GM23338 (cell line): ENCODE data around the gene BMPER. TPM values are rescaled to one million over a fixed set of nuclear protein-coding genes. Genes with fewer than 3 reads are reported as not detected.

Experiments used
- ATAC-seq: fragments of 200-7000 bp; cut with Tn5 transposase; 3 replicates; pipeline ENCODE4 v1.9.1; 2020
- DNase-seq: peaks from one replicate; pipeline ENCODE4 v3.0.0-alpha.2; 2015; ENCODE audit warnings: low spot score
- H2AFZ ChIP-seq: fragments of 200-600 bp; sonication (generic); 2 replicates; pipeline ENCODE4 v1.8.0; 2016; ENCODE audit warnings: antibody characterized with exemption, mild to moderate bottlenecking, moderate library complexity
- H3F3A ChIP-seq: fragments of 200-600 bp; sonication (generic); replicated peaks from 2 replicates; pipeline ENCODE4 v1.8.0; 2017; ENCODE audit warnings: antibody characterized with exemption, mixed run types, low read depth
- H3K27ac ChIP-seq: fragments of 200-600 bp; sonication (generic); 2 replicates; pipeline ENCODE4 v1.6.1; 2016; ENCODE audit warnings: low read depth
- H3K27me3 ChIP-seq: fragments of 200-600 bp; sonication (generic); 2 replicates; pipeline ENCODE4 v1.8.0; 2016; ENCODE audit warnings: mild to moderate bottlenecking, mixed run types, moderate library complexity; ENCODE audit not compliant: insufficient read depth
- H3K36me3 ChIP-seq: fragments of 200-600 bp; sonication (generic); 2 replicates; pipeline ENCODE4 v1.8.0; 2016; ENCODE audit warnings: mild to moderate bottlenecking; ENCODE audit not compliant: insufficient read depth
- H3K4me1 ChIP-seq: fragments of 200-600 bp; sonication (generic); 2 replicates; pipeline ENCODE4 v1.8.0; 2016; ENCODE audit warnings: mild to moderate bottlenecking, moderate library complexity; ENCODE audit not compliant: insufficient read depth
- H3K4me2 ChIP-seq: fragments of 200-600 bp; sonication (generic); 2 replicates; pipeline ENCODE4 v1.7.1; 2017; ENCODE audit warnings: mixed run types
- H3K4me3 ChIP-seq: fragments of 200-600 bp; sonication (generic); 2 replicates; pipeline ENCODE4 v1.6.1; 2016; ENCODE audit warnings: mixed run types
- H3K79me2 ChIP-seq: fragments of 200-600 bp; sonication (generic); replicated peaks from 2 replicates; pipeline ENCODE4 v1.8.0; 2017; ENCODE audit warnings: mild to moderate bottlenecking; ENCODE audit not compliant: insufficient read depth
- H3K9me2 ChIP-seq: fragments of 200-600 bp; sonication (generic); 2 replicates; pipeline ENCODE4 v1.8.0; 2017; ENCODE audit not compliant: insufficient read depth
- H4K20me1 ChIP-seq: fragments of 200-600 bp; sonication (generic); replicated peaks from 2 replicates; pipeline ENCODE4 v1.8.0; 2017; ENCODE audit warnings: mild to moderate bottlenecking; ENCODE audit not compliant: insufficient read depth
- H3K27ac Mint-ChIP-seq: 2 replicates; pipeline ENCODE4 v1.8.0; 2020; ENCODE audit warnings: inconsistent platforms, mild to moderate bottlenecking, moderate library complexity, mixed read lengths
- H3K27me3 Mint-ChIP-seq: 3 replicates; pipeline ENCODE4 v1.8.0; 2022; ENCODE audit warnings: low read depth, mild to moderate bottlenecking, moderate library complexity, mixed read lengths, inconsistent platforms; ENCODE audit not compliant: insufficient read depth, poor library complexity
- H3K36me3 Mint-ChIP-seq: 3 replicates; pipeline ENCODE4 v1.8.0; 2021; ENCODE audit warnings: low read depth, mild to moderate bottlenecking, inconsistent platforms, moderate library complexity, mixed read lengths
- H3K4me1 Mint-ChIP-seq: 3 replicates; pipeline ENCODE4 v1.8.0; 2020; ENCODE audit warnings: mild to moderate bottlenecking, inconsistent platforms, mixed read lengths
- H3K4me3 Mint-ChIP-seq: 3 replicates; pipeline ENCODE4 v1.8.0; 2021; ENCODE audit warnings: moderate library complexity, mild to moderate bottlenecking, inconsistent platforms, mixed read lengths
- H3K9me3 Mint-ChIP-seq: 3 replicates; pipeline ENCODE4 v1.8.0; 2020; ENCODE audit warnings: moderate library complexity, mild to moderate bottlenecking, inconsistent platforms, mixed read lengths
- CREB1 ChIP-seq: fragments of 250-450 bp; sonication (Bioruptor Pico); IDR thresholded peaks from 2 replicates; pipeline ENCODE4 v1.5.0; 2020; ENCODE audit warnings: low read depth, mild to moderate bottlenecking, moderate library complexity
- CTCF ChIP-seq, 2 experiments: fragments of 200-600 bp in 1 of 2; sonication (generic) in 1 of 2; conservative IDR thresholded peaks; 2 replicates each; pipeline versions ENCODE4 v1.5.1 to v1.6.1; 2016 to 2017; ENCODE audit warnings: antibody characterized with exemption in 2 of 2, low read depth in 2 of 2, mild to moderate bottlenecking in 2 of 2, moderate library complexity in 1 of 2
- ETS1 ChIP-seq: IDR thresholded peaks from 2 replicates; pipeline ENCODE4 v1.6.1; 2016; ENCODE audit warnings: antibody characterized with exemption
- EZH2 ChIP-seq: fragments of 200-600 bp; sonication (generic); IDR thresholded peaks from one replicate; pipeline ENCODE4 v1.8.0; 2017; ENCODE audit warnings: antibody characterized with exemption, mild to moderate bottlenecking, low read depth; ENCODE audit not compliant: unreplicated experiment
- NANOG ChIP-seq: IDR thresholded peaks from 2 replicates; pipeline ENCODE4 v1.6.1; 2016; ENCODE audit warnings: antibody characterized with exemption, borderline replicate concordance
- REST ChIP-seq: IDR thresholded peaks from one replicate; pipeline ENCODE4 v1.6.1; 2018; ENCODE audit warnings: antibody characterized with exemption; ENCODE audit not compliant: unreplicated experiment
- STAT1 ChIP-seq: IDR thresholded peaks from one replicate; pipeline ENCODE4 v1.6.1; 2016; ENCODE audit warnings: antibody characterized with exemption; ENCODE audit not compliant: unreplicated experiment
- ZNF331 ChIP-seq: fragments of 250-450 bp; sonication (Bioruptor Pico); IDR thresholded peaks from 2 replicates; pipeline ENCODE4 v1.5.0; 2020; ENCODE audit warnings: low read depth, mild to moderate bottlenecking, moderate library complexity
- ZNF462 ChIP-seq: fragments of 250-450 bp; sonication (Bioruptor Pico); IDR thresholded peaks from 2 replicates; pipeline ENCODE4 v1.5.0; 2020; ENCODE audit warnings: mild to moderate bottlenecking, moderate library complexity
- polyA plus RNA-seq: library from polyadenylated mRNA; unstranded; fragments of >200 nt; fragmentation: Nextera tagmentation; extraction: Ambion mirVana; gene quantifications from 2 replicates; pipeline ENCODE4 v1.2.1, GENCODE V29; 2016
- total RNA-seq: library from RNA; depleted of rRNA; stranded (reverse); fragments of >200 nt; shearing (Covaris generic); gene quantifications from 2 replicates; pipeline ENCODE4 v1.2.3, GENCODE V29; 2014

The BMPER gene
- total and polyA plus RNA-seq, 2 experiments from 2014 or later, result 0.53 to 1.4 TPM

GRCh38 chr7:34123316-34123715 is 218.0 kb downstream of the BMPER start (continued):
- TF ChIP-seq ETS1, result no peak
- no peak for TF ChIP-seq REST
- no peak for TF ChIP-seq CTCF (conservative IDR thresholded peaks at IDR 0.05; ENCODE audit: low read depth in 2 of 2)

GRCh38 chr7:34124765-34125164 is 219.4 kb downstream of the BMPER start:
- DNase-seq (no peak), ATAC-seq (no peak)
- Histone ChIP-seq H2AFZ (no peak overlapping the region), H4K20me1 (no peaks in the 10 kb centered on the region), H3F3A (no peaks in the 10 kb centered on the region), H3K27ac (no peak overlapping the region), H3K4me2 (no peak overlapping the region), H3K4me3 (no peak overlapping the region), H3K79me2 (no peaks in the 10 kb centered on the region), H3K36me3 (peaks cover 11% of the 10 kb centered on the region; the same call in 1 of the 2 replicates), H3K27me3 (no peaks in the 10 kb centered on the region), H3K4me1 (0 out of 2 replicates have a peak, but pooled peaks cover 4% of the 10 kb centered on the region), H3K9me2 (0 out of 2 replicates have a peak, but pooled peaks cover 7% of the 10 kb centered on the region)
- Mint-ChIP-seq H3K27me3 (no peaks in the 10 kb centered on the region), H3K9me3 (peaks cover 12% of the 10 kb centered on the region), H3K4me1 (no peaks in the 10 kb centered on the region), H3K4me3 (no peak overlapping the region), H3K27ac (no peak overlapping the region), H3K36me3 (peaks cover 4% of the 10 kb centered on the region; the same call in 2 of the 3 replicates)
- no peak for TF ChIP-seq ZNF331 (CRISPR knock-in tag)
- no peak for TF ChIP-seq NANOG
- TF ChIP-seq CREB1, result no peak
- TF ChIP-seq EZH2, result no peak
- TF ChIP-seq STAT1, result no peak
- no peak for TF ChIP-seq ZNF462 (CRISPR knock-in tag)
